ENCODE results near the gene UPF2.
"Not testable (repeated sequence)": the region's sequence is repeated elsewhere in the genome, so short reads cannot be mapped to it uniquely, and the experiment has no call there.

The UPF2 gene

GRCh38 chr10:11907914-11908313, 134.7 kb downstream of the UPF2 start:
- DNase-seq (ENCODE audit: low spot score): no peak

GRCh38 chr10:11906714-11907113, 135.9 kb downstream of the UPF2 start:
- no peak for DNase-seq (ENCODE audit: low spot score)

- DNase-seq (ENCODE audit: low spot score): no peak
Observed at GRCh38 chr10:11902646-11903045, 140.0 kb downstream of the UPF2 start.

- no peak for DNase-seq (ENCODE audit: low spot score)
Observed at GRCh38 chr10:11901833-11902475, 140.7 kb downstream of the UPF2 start.

- no peak for DNase-seq (ENCODE audit: low spot score)
Observed at GRCh38 chr10:11901454-11901832, 141.2 kb downstream of the UPF2 start.

GRCh38 chr10:11901036-11901301, 141.6 kb downstream of the UPF2 start:
- DNase-seq (ENCODE audit: low spot score): no peak

GRCh38 chr10:11899067-11899876, 143.3 kb downstream of the UPF2 start:
- no peak for DNase-seq (ENCODE audit: low spot score)

- DNase-seq (ENCODE audit: low spot score): no peak
Observed at GRCh38 chr10:11898372-11899066, 144.1 kb downstream of the UPF2 start.

- DNase-seq (ENCODE audit: low spot score): no peak
Observed at GRCh38 chr10:11898033-11898371, 144.6 kb downstream of the UPF2 start.

- DNase-seq (ENCODE audit: low spot score): no peak
Observed at GRCh38 chr10:11896549-11897200, 145.9 kb downstream of the UPF2 start.

- no peak for DNase-seq (ENCODE audit: low spot score)
Observed at GRCh38 chr10:11895598-11895997, 147.0 kb downstream of the UPF2 start.

- no peak for DNase-seq (ENCODE audit: low spot score)
Observed at GRCh38 chr10:11895108-11895466, 147.5 kb downstream of the UPF2 start.

GRCh38 chr10:11894381-11895107, 148.1 kb downstream of the UPF2 start:
- no peak for DNase-seq (ENCODE audit: low spot score)

- DNase-seq (ENCODE audit: low spot score): no peak
Observed at GRCh38 chr10:11893749-11894278, 148.8 kb downstream of the UPF2 start.

GRCh38 chr10:11891776-11892486, 150.7 kb downstream of the UPF2 start:
- no peak for DNase-seq (ENCODE audit: low spot score)

GRCh38 chr10:11889263-11889662, 153.3 kb downstream of the UPF2 start:
- not testable (repeated sequence) for DNase-seq (ENCODE audit: low spot score)

GRCh38 chr10:11887381-11888227, 155.0 kb downstream of the UPF2 start:
- no peak for DNase-seq (ENCODE audit: low spot score)

GRCh38 chr10:11886851-11887250, 155.8 kb downstream of the UPF2 start:
- DNase-seq (ENCODE audit: low spot score): no peak

GRCh38 chr10:11886138-11886474, 156.5 kb downstream of the UPF2 start:
- no peak for DNase-seq (ENCODE audit: low spot score)

GRCh38 chr10:11885437-11886137, 157.0 kb downstream of the UPF2 start:
- no peak for DNase-seq (ENCODE audit: low spot score)
